ENCODE measurements around the gene VWA5B1. TPM values are rescaled to one million over a fixed set of nuclear protein-coding genes. Genes with fewer than 3 reads are reported as not detected.

VWA5B1 gene
- total and polyA plus RNA-seq, 10 of the 15 experiments (the other 5 are each of a cell fraction or from before 2014, with no cell fraction given) = under 0.01 to 0.05 (median 0.01) TPM; not detected in 7

GRCh38 chr1:20327467-20327866, 36.8 kb downstream of the VWA5B1 start (continued):
- TF ChIP-seq ZBTB4 (CRISPR knock-in tag; IDR thresholded peaks at IDR 0.05) = no peak
- TF ChIP-seq TCF12 (IDR thresholded peaks at IDR 0.05; ENCODE audit: low read depth, low read length) = no peak
- TF ChIP-seq HDGF (IDR thresholded peaks at IDR 0.05) = no peak
- no peak for TF ChIP-seq MYB (IDR thresholded peaks at IDR 0.05; ENCODE audit: borderline replicate concordance, low read depth, low read length)
- TF ChIP-seq STAT1 (conservative IDR thresholded peaks at IDR 0.05) = no peak
- TF ChIP-seq, protein P1, sequence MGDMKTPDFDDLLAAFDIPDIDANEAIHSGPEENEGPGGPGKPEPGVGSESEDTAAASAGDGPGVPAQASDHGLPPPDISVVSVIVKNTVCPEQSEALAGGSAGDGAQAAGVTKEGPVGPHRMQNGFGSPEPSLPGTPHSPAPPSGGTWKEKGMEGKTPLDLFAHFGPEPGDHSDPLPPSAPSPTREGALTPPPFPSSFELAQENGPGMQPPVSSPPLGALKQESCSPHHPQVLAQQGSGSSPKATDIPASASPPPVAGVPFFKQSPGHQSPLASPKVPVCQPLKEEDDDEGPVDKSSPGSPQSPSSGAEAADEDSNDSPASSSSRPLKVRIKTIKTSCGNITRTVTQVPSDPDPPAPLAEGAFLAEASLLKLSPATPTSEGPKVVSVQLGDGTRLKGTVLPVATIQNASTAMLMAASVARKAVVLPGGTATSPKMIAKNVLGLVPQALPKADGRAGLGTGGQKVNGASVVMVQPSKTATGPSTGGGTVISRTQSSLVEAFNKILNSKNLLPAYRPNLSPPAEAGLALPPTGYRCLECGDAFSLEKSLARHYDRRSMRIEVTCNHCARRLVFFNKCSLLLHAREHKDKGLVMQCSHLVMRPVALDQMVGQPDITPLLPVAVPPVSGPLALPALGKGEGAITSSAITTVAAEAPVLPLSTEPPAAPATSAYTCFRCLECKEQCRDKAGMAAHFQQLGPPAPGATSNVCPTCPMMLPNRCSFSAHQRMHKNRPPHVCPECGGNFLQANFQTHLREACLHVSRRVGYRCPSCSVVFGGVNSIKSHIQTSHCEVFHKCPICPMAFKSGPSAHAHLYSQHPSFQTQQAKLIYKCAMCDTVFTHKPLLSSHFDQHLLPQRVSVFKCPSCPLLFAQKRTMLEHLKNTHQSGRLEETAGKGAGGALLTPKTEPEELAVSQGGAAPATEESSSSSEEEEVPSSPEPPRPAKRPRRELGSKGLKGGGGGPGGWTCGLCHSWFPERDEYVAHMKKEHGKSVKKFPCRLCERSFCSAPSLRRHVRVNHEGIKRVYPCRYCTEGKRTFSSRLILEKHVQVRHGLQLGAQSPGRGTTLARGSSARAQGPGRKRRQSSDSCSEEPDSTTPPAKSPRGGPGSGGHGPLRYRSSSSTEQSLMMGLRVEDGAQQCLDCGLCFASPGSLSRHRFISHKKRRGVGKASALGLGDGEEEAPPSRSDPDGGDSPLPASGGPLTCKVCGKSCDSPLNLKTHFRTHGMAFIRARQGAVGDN (IDR thresholded peaks at IDR 0.05) = no peak
